Umbilical cord (tissue), 2 donors: ENCODE data around the gene P2RY6. TPM values are rescaled to one million over a fixed set of nuclear protein-coding genes. Genes with fewer than 3 reads are reported as not detected.

Experiments
- DNase-seq: peaks from one replicate; pipeline ENCODE4 v3.0.0-alpha.2; 2015; ENCODE audit warnings: low spot score
- total RNA-seq: library from RNA; depleted of rRNA; stranded (reverse); fragments of >200 nt; gene quantifications from one replicate; pipeline ENCODE4 v1.2.3, GENCODE V29; 2014; ENCODE audit warnings: low replicate concordance; ENCODE audit not compliant: insufficient read depth

P2RY6 gene
- total RNA-seq, 1 donor from 2014 or later, result not detected

DNA sequence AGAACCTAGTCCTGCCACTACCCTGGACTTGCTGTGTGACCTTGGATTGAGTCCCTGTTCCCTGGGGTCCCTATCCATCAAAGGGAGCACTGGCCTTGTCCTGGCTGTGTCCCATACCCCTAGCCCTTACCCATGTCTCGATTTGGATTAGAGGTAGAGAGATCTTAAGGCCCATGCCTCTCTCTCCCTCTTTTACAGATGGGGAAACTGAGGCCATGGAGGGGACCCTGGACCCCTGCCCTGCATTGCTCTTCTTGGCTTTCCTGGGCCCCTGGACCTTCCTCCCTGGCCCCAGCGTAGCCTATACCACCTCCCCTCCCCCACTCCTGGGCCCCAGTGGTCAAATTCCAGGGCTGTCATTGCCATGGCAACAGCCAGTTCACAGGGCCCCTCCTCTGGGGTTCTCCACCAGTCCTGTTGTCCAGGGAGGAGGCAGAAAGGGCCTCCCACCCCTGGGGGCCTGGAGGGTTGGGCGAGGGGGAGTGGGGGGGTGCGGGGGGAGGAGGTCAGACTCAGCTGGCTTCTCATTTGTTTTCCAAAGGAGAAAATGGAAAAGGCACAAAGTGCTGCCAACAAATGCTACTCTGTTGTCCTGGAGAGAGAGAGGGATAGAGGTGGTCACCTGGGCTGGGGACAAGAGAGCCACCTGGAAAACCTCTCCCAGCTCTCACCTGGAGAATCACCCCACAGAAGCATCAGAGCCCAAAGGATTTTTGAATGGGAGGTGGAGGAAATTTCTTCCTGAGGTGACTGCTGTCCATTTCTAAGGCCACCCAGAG lies 59.2 kb downstream of the P2RY6 start:
- peak; percentile 80 for DNase-seq

GRCh38 chr11:73333173-73333572 lies 61.0 kb downstream of the P2RY6 start:
- DNase-seq, result no peak

DNA sequence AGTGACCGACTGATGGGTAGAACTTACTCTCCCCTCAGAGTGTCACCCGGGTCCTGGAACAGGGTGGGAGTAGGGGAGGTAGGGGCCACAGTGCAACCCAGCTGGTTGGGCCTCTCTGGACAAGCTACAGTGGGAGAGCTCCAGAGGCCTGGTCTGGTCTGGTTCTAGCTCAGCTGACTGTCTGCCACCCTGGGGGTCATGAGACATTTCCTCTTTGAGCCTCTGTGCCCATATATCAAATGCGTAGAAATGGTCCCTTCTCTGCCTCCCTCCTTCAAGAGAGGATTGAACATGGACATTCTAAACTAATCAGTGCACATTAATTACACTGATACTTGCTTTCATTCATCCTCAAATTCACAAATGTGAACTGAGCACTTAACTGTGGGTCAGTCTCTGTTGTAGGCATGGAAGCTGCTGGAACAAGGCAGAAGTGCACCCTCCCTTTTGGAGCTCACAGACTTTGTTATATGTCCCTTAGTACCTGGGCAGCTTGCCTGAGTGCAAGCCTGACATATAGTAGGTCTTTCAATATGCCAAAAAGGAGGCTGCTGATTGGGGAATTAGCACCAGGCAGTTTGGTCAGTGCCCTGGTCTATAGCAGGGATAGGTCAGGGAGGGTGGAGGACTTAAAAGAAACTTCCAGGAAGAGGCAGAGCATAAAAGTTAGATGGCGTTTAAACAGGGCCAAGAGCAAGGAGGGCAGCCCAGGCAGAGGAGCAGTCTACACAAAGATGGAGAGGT lies 61.7 kb downstream of the P2RY6 start:
- DNase-seq, result no peak

DNA sequence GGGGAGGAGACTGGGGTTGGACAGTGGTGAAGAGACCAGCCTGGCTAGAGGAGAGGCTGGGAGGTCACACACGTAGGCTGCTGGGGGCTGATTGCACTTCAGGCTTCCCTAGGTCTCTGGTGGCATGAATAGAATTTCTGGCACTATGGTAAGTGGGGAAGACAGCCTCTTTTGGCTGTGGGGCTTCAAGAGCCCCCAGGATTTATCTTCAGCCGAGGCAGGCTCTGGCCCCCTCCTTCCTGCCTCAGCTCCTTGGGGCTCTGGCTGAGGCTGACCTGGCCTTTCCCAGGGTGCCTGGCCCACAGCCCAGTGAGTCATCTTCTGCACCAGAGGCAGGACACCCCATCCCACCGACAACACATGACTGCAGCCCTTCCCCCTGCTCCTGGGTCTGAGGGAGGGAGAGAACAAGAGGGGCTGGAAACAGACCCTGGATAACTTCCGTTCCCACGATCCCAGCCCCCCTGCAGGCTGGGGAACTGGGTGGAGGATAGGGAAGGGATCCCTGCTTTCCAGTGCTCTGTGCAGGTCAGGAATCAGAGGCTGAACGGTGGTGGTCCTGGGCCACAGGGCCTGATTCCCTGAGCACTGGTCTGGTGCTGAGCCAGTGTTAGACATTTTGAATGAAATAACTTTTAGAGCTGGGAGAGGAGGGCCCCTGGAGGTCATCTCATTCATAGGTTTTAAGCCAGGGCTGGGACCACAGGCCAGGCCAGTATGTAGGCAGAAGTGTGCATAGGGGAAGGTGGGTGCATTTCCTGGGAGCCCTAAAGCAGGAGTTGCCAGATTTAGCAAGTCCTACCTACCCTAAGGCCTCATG lies 62.5 kb downstream of the P2RY6 start:
- DNase-seq, result peak; percentile 85

- peak; percentile 92 for DNase-seq
These were observed 63.2 kb downstream of the P2RY6 start for GRCh38 chr11:73335204-73335923.

GRCh38 chr11:73337846-73338245 lies 65.7 kb downstream of the P2RY6 start:
- no peak for DNase-seq

- no peak for DNase-seq
These were observed 66.1 kb downstream of the P2RY6 start for GRCh38 chr11:73338279-73338678.

GRCh38 chr11:73340164-73340563 lies 68.0 kb downstream of the P2RY6 start:
- DNase-seq, result no peak

DNA sequence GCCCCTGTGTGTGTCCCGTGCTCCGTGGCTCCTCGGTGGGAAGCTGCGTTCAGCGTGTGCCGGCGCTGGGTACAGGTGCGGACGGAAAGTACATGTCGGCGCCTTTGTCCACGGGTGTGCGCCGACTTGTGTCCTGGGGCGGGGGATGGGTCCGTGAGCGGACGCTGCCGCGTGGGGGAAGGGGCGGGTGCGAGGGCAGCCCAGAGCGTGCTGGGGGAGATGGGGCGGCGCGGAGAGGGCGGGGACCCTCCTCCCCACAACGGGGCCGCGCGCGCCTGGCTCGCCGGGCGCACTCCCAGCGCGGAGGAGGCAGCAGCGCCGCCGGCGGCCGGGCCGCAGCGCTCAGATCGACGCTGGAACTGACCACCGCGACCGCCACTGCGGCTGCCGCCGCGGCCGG lies 70.5 kb downstream of the P2RY6 start:
- DNase-seq, result no peak

GRCh38 chr11:73343076-73343873 lies 71.1 kb downstream of the P2RY6 start:
- no peak for DNase-seq

DNA sequence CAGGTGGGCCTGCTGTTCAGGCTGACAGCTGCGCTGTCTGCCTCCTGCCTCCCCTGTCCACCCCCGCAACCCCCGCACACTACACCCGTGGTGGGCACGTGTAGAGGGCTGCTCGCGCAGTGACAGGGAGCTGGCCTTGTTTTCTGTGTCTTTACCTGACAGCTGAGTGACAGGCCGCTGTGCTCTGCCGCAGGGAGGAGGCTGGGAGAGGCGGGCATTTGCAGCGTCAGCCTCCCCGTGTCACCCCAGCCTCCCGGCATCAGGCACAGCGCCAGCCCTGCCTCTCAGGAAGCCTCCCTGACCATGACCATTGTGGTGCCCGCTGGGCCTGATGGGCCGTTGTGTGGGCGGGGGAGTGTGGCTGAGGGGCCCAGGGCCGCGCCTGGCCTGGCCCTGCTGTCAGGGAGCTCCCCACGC lies 72.1 kb downstream of the P2RY6 start:
- no peak for DNase-seq

DNA sequence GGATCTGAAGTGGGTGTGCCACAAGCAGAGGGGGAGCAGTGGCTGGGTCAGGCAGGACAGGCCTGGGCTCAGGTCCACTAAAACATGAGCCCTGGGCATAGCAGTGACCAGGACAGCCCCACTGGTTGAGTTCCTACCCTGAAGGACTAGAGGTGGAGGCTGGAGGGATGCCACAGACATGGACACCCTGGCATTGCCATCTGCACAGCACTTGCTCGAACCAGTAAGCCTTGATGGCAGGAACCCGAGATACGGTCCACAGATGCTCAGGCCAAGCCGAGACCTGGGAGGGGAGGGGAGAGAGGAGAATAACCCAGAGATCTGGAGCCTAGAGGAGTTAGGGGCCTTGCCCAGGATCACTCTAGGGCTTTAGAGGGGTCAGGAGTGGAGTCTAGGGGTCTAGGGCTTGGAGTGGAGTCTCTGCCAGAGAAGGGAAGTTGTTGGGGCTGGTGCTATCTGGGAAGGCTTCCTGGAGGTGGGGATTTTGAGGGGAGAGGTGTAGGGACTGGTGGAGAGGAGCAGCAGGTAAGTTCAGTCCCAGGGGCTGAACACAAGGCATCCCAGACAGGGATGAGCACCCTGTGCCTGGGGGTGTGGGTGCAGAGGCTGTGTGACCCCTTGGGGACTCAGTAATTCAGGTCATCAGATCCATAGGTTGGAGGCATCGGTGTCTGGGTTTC lies 73.5 kb downstream of the P2RY6 start:
- no peak for DNase-seq

DNA sequence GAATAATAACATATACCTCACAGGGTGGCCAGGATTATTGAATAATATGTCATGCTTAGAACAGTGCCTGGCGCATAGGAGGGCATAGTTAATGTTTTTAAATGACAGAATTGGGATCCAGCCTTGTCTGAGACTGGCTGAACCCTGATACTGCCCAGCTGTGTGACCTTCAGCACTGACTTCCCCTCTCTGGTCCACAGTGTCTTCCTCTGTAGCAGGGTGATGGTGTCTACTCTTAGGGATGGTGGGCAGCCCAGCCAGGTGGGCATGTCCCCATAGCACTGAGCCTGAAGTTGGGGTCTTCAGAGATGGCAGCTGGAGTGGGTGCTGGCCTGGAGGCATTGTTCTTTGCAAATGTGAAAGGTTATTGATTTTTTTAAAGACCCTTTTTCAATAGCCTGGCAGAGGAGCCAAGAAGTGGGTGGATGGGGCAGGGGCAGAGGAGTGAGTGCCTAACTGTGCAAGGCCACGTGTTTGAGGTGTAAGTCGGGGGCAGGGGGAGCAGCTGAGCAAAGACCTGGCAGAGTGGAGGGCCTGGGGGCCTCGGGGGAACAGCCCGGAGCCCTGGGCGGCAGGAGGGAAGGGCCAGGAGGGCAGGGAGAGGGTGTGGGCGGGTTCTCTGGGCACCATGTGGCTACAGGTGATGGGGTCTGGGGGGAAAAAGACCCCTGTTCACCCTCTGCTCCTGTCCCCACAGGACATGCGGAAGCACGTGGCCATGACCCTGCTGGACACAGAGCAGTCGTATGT lies 74.2 kb downstream of the P2RY6 start:
- DNase-seq, result no peak

GRCh38 chr11:73347067-73347466 lies 74.9 kb downstream of the P2RY6 start:
- no peak for DNase-seq

Other genes with a start within 250 kb of the P2RY6 start
- gene FCHSD2, start 130.0 kb upstream of the P2RY6 start, total RNA-seq, result 40.7 TPM
- 4.8 TPM for gene P2RY2, start 54.1 kb upstream of the P2RY6 start, total RNA-seq
- gene ARHGEF17, start 35.9 kb downstream of the P2RY6 start, total RNA-seq, result 46.5 TPM
- 8.4 TPM for gene RELT, start 104.1 kb downstream of the P2RY6 start, total RNA-seq